GM12865 (cell line): ENCODE measurements around the gene SORCS2.

Source experiments
- DNase-seq: peaks from one replicate; pipeline ENCODE4 v3.0.0; 2010; ENCODE audit warnings: low read depth
- H3K4me3 ChIP-seq: 2 replicates; pipeline ENCODE4 v1.5.1; 2011; ENCODE audit warnings: mild to moderate bottlenecking, low read depth, low read length, control low read depth
- TF ChIP-seq, protein P1 (sequence below): IDR thresholded peaks from 2 replicates; pipeline ENCODE4 v1.5.1; 2011; ENCODE audit warnings: low read length, control low read depth, low read depth, inconsistent platforms; ENCODE audit not compliant: insufficient read depth; ENCODE audit errors: missing control alignments

Gene SORCS2

DNA sequence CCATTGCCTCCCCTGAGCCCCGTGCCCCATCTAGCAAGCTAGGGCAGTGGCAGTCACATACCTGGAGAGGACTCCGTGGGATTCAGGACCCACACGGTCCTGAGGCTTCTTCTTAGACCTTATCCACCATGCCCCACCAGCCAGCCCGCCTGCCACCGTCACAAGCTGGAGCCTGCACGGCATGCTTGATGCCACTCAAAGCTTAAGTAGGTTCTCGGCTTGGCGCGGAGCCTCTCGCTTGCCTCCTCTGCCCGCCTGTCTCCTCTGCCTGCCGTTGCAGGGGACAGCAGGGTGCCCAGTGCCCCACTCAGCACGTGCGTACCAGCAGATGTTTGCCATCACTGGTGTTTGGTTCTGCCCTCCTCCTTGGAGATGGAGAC is 228.3 kb downstream of the SORCS2 start:
- no peak for DNase-seq
- TF ChIP-seq, protein P1, sequence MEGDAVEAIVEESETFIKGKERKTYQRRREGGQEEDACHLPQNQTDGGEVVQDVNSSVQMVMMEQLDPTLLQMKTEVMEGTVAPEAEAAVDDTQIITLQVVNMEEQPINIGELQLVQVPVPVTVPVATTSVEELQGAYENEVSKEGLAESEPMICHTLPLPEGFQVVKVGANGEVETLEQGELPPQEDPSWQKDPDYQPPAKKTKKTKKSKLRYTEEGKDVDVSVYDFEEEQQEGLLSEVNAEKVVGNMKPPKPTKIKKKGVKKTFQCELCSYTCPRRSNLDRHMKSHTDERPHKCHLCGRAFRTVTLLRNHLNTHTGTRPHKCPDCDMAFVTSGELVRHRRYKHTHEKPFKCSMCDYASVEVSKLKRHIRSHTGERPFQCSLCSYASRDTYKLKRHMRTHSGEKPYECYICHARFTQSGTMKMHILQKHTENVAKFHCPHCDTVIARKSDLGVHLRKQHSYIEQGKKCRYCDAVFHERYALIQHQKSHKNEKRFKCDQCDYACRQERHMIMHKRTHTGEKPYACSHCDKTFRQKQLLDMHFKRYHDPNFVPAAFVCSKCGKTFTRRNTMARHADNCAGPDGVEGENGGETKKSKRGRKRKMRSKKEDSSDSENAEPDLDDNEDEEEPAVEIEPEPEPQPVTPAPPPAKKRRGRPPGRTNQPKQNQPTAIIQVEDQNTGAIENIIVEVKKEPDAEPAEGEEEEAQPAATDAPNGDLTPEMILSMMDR, result no peak
- H3K4me3 ChIP-seq, result no peak overlapping the region

DNA sequence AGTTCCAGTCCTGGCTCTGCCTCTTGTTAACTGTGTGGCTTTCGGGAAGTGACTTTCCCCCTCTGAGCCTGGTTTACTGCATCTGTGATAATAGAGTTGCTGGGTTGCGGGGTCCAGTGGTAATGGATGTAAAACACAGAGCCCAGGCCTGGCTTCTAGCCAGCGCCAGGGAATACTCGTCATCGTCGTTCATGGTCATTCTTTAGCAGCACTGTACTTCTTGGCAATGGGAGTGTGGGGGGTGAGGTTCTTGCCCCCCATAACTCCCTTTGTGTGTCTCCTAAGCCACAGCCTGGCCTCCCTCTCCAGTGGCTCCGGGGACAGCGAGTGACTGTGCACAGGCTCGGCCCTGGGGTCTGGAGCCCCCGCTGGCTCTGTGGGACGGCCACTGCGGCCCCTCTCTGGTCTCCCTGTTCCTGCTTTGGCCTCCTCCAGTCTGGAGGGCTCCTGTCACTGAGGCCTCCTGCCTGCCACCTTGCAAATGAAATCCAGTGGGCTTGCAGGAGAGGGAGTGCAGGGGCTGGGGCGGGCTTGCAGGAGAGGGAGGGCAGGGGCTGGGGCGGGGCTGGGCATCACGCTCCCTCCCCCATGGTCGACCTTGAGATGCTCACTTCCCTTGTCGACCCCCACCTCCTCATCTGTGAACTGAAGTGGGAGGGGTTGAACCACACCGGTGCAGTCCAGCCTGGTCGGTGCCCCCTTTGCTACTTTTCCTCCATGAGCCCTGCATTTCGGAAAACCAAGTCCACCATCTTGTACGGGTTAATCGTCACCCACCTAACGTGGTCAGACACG is 229.2 kb downstream of the SORCS2 start:
- TF ChIP-seq, protein P1, result no peak

DNA sequence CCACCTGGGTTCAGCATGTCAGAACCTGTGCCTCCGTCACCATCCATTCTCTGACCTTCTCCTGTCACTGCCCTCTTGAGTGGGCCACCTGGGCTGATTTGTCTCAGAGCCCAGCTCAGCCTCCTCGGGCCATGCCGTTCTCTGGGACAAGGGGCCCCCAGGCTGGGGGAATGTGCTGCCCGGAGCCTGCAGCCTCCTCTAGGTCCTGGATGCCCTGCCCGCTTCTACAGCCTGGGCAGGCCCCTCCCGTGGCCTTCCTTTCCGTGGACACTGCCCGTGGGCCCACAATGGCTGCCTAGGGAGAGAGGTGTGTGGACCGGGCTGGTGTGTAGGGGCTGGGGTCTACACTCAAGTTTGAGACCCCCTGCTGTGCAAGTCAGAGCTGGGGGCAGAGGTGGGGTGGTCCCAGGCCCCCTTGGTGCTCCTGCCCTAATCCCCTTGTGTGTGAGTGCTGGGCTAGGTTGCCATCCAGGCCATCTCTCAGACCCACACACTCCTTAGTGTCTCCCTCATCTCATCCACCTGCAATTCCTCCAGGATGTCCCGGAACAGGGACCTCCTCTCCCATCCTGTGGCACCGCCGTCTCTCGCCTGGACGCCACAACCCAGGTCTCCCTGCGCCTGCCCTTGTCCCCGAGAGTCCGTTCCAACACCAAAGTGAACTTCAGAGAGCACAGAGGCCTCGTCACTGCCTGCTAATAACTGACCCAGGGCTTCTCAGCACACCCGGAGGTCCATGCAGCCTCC is 230.0 kb downstream of the SORCS2 start:
- DNase-seq, result no peak
- TF ChIP-seq, protein P1, result no peak
- no peak overlapping the region for H3K4me3 ChIP-seq

More for the DNA sequence above, 229.2 kb downstream of the SORCS2 start:
- H3K4me3 ChIP-seq, result no peak overlapping the region
- no peak for DNase-seq

DNA sequence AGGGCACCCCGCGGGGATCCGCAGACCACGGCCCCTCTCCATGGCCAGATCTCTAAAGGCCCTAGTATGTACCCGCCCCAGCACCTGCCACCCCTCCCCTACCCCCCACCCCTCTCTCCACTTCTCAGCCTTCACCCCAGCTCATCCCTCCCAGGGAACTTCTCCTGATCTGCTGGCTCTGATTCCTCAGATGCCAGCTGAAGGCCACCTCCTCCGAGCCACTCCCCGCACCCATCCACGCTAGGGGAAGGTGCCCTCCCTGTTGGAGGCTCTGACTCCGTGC is 230.5 kb downstream of the SORCS2 start:
- TF ChIP-seq, protein P1, result no peak
- H3K4me3 ChIP-seq, result no peak overlapping the region
- no peak for DNase-seq

DNA sequence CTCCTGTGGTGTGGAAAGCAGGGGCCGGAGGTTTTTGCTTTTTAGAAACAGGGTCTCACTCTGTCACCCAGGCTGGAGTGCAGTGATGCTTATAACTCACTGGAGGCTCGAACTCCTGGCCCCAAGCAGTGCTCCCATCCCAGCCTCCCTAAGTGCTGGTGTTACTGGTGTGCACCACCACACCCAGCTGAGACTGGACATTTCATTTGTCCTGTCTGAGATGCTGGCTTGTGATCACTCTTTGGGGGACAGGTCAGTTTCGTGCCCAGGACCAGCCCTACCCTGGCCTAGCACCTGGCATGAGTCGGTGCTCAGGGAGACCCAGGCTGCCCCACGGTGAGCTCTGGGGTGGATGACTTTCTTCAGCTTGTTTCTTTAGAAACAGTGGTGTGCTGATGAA is 231.1 kb downstream of the SORCS2 start:
- TF ChIP-seq, protein P1, result no peak
- DNase-seq, result no peak
- no peak overlapping the region for H3K4me3 ChIP-seq

DNA sequence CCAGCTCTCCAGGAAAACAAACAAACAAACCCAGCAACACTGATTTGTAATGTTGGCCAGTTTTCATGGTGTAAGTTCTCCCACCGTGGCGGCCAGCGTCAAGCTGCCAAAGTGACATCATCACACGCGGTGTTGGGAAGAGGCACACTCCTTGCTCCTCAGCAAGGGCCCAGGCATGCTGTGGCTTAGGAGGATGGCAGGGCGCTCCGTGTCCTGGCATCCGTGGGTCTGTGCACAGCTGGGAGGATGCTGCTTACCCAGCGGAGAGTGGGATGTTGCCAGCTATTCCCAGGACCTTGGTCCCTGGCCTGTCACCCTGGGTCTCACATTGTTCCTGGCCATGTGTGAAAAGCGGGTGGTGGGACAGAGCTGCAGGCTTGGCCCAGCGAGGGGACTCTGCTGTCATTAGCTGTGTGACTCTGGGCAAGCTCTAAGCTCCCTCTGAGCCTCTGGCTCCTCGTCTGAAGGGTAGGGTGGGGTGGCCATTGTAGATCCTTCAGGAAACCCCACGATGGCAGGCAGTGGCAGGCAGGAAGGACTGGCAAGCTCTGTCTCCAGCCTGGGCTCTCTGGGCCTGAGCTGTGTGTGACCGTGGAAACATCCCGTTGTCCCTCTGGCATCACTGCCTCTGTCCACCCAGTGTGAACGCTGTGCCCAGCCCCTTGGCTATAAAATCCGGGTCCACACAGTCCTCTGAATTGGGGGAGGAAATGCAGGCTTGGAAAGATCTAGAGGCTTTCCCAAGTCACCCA is 231.6 kb downstream of the SORCS2 start:
- DNase-seq, result no peak
- no peak overlapping the region for H3K4me3 ChIP-seq
- TF ChIP-seq, protein P1, result no peak
